ENCODE results near the gene TSSK3. TPM values are rescaled to one million over a fixed set of nuclear protein-coding genes. Genes with fewer than 3 reads are reported as not detected.

The TSSK3 gene
- total RNA-seq, 1 experiment from 2014 or later: 2.9 TPM

- TF ChIP-seq, protein P1, sequence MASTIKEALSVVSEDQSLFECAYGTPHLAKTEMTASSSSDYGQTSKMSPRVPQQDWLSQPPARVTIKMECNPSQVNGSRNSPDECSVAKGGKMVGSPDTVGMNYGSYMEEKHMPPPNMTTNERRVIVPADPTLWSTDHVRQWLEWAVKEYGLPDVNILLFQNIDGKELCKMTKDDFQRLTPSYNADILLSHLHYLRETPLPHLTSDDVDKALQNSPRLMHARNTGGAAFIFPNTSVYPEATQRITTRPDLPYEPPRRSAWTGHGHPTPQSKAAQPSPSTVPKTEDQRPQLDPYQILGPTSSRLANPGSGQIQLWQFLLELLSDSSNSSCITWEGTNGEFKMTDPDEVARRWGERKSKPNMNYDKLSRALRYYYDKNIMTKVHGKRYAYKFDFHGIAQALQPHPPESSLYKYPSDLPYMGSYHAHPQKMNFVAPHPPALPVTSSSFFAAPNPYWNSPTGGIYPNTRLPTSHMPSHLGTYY (CRISPR knock-in tag; IDR thresholded peaks at IDR 0.05): no peak
- TF ChIP-seq CBFB (CRISPR knock-in tag; IDR thresholded peaks at IDR 0.05; ENCODE audit: low read depth) (no peak), JUN (CRISPR knock-in tag; IDR thresholded peaks at IDR 0.05) (peak; percentile 92), RELA (CRISPR knock-in tag; IDR thresholded peaks at IDR 0.05; ENCODE audit: borderline replicate concordance) (peak; percentile 95), ATF6 (CRISPR knock-in tag; IDR thresholded peaks at IDR 0.05) (no peak), TEAD4 (CRISPR knock-in tag; IDR thresholded peaks at IDR 0.05) (peak; percentile 77; the same call in 1 of the 2 replicates), ZNF317 (CRISPR knock-in tag; IDR thresholded peaks at IDR 0.05; ENCODE audit: borderline replicate concordance, low read depth) (peak; percentile 40; the same call in 1 of the 2 replicates), MAX (CRISPR knock-in tag; IDR thresholded peaks at IDR 0.05) (peak; percentile 98), ZNF138 (CRISPR knock-in tag; conservative IDR thresholded peaks at IDR 0.05) (peak; percentile 87), NR3C1 (CRISPR knock-in tag; conservative IDR thresholded peaks at IDR 0.05; ENCODE audit: low read depth) (no peak), FOXP4 (CRISPR knock-in tag; IDR thresholded peaks at IDR 0.05) (peak; percentile 89), EMX1 (CRISPR knock-in tag; IDR thresholded peaks at IDR 0.05) (no peak), ZNF396 (CRISPR knock-in tag; IDR thresholded peaks at IDR 0.05; ENCODE audit: borderline replicate concordance) (no peak), FOXK1 (CRISPR knock-in tag; IDR thresholded peaks at IDR 0.05) (0 out of 2 replicates have a peak, but pooled peaks have one; percentile 28), ETV6 (CRISPR knock-in tag; IDR thresholded peaks at IDR 0.05) (peak; percentile 29; the same call in 1 of the 2 replicates), GABPB1 (CRISPR knock-in tag; IDR thresholded peaks at IDR 0.05) (no peak), FOXJ3 (CRISPR knock-in tag; IDR thresholded peaks at IDR 0.05; ENCODE audit: borderline replicate concordance) (no peak), ZNF671 (CRISPR knock-in tag; IDR thresholded peaks at IDR 0.05) (no peak), HMGA2 (CRISPR knock-in tag; IDR thresholded peaks at IDR 0.05) (no peak), SOX15 (CRISPR knock-in tag; IDR thresholded peaks at IDR 0.05) (no peak), ZNF263 (CRISPR knock-in tag; IDR thresholded peaks at IDR 0.05; ENCODE audit: low read depth) (no peak), STAT6 (CRISPR knock-in tag; conservative IDR thresholded peaks at IDR 0.05; ENCODE audit: low read depth) (0 out of 2 replicates have a peak, but pooled peaks have one; percentile 47)
- TF ChIP-seq, protein P2, sequence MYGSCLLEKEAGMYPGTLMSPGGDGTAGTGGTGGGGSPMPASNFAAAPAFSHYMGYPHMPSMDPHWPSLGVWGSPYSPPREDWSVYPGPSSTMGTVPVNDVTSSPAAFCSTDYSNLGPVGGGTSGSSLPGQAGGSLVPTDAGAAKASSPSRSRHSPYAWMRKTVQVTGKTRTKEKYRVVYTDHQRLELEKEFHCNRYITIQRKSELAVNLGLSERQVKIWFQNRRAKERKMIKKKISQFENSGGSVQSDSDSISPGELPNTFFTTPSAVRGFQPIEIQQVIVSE (CRISPR knock-in tag; IDR thresholded peaks at IDR 0.05; ENCODE audit: borderline replicate concordance): no peak
- TF ChIP-seq, protein P3, sequence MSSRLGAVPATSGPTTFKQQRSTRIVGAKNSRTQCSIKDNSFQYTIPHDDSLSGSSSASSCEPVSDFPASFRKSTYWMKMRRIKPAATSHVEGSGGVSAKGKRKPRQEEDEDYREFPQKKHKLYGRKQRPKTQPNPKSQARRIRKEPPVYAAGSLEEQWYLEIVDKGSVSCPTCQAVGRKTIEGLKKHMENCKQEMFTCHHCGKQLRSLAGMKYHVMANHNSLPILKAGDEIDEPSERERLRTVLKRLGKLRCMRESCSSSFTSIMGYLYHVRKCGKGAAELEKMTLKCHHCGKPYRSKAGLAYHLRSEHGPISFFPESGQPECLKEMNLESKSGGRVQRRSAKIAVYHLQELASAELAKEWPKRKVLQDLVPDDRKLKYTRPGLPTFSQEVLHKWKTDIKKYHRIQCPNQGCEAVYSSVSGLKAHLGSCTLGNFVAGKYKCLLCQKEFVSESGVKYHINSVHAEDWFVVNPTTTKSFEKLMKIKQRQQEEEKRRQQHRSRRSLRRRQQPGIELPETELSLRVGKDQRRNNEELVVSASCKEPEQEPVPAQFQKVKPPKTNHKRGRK (CRISPR knock-in tag; IDR thresholded peaks at IDR 0.05; ENCODE audit: borderline replicate concordance): no peak; the same call in 1 of the 2 replicates
- TF ChIP-seq, protein P4, sequence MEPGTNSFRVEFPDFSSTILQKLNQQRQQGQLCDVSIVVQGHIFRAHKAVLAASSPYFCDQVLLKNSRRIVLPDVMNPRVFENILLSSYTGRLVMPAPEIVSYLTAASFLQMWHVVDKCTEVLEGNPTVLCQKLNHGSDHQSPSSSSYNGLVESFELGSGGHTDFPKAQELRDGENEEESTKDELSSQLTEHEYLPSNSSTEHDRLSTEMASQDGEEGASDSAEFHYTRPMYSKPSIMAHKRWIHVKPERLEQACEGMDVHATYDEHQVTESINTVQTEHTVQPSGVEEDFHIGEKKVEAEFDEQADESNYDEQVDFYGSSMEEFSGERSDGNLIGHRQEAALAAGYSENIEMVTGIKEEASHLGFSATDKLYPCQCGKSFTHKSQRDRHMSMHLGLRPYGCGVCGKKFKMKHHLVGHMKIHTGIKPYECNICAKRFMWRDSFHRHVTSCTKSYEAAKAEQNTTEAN (CRISPR knock-in tag; IDR thresholded peaks at IDR 0.05): 0 out of 2 replicates have a peak, but pooled peaks have one; percentile 69
- TF ChIP-seq, protein P5, sequence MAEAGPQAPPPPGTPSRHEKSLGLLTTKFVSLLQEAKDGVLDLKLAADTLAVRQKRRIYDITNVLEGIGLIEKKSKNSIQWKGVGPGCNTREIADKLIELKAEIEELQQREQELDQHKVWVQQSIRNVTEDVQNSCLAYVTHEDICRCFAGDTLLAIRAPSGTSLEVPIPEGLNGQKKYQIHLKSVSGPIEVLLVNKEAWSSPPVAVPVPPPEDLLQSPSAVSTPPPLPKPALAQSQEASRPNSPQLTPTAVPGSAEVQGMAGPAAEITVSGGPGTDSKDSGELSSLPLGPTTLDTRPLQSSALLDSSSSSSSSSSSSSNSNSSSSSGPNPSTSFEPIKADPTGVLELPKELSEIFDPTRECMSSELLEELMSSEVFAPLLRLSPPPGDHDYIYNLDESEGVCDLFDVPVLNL (CRISPR knock-in tag; IDR thresholded peaks at IDR 0.05; ENCODE audit: borderline replicate concordance, low read depth): peak; percentile 78; the same call in 1 of the 2 replicates
These were observed 1.0 kb upstream of the TSSK3 start (continued) for GRCh38 chr1:32361308-32361673.
